ENCODE measurements around the gene FAM151A.

- TF ChIP-seq CTCF (IDR thresholded peaks at IDR 0.05) (no peak), POLR2A (IDR thresholded peaks at IDR 0.05) (no peak)
These were observed 52.0 kb downstream of the FAM151A start for GRCh38 chr1:54571326-54571725.
